Keratinocyte (primary cell): Measurements from ENCODE around the gene DUSP16. TPM values are rescaled to one million over a fixed set of nuclear protein-coding genes. Genes with fewer than 3 reads are reported as not detected.

Experiments used
- DNase-seq: peaks from one replicate; pipeline ENCODE4 v3.0.0-alpha.2; 2011; ENCODE audit warnings: low read depth, missing footprints, low spot score
- FAIRE-seq: peaks from 2 replicates; lab custom pipeline; 2011; peaks lifted over from hg19 to GRCh38; lab: Jason Lieb, UNC
- H2AFZ ChIP-seq: 2 replicates; pipeline ENCODE4 v1.6.0; 2012; ENCODE audit warnings: low read length, control low read depth, inconsistent platforms; ENCODE audit not compliant: control insufficient read depth
- H3K27ac ChIP-seq: 2 replicates; pipeline ENCODE4 v1.5.1; 2011; ENCODE audit warnings: low read length; ENCODE audit not compliant: control insufficient read depth, insufficient read depth
- H3K27me3 ChIP-seq: 3 replicates; pipeline ENCODE4 v1.6.0; 2011; ENCODE audit warnings: low read length; ENCODE audit not compliant: control insufficient read depth, insufficient read depth; ENCODE audit errors: extremely low read depth
- H3K36me3 ChIP-seq, 2 experiments: 2 replicates in 1 of 2; 3 replicates in 1 of 2; pipeline ENCODE4 v1.5.1; 2011; ENCODE audit warnings: low read length in 2 of 2, mild to moderate bottlenecking in 1 of 2; ENCODE audit not compliant: control insufficient read depth in 2 of 2, insufficient read depth in 2 of 2; ENCODE audit errors: extremely low read depth in 1 of 2
- H3K4me1 ChIP-seq: 3 replicates; pipeline ENCODE4 v1.5.1; 2011; ENCODE audit warnings: low read length; ENCODE audit not compliant: control insufficient read depth, insufficient read depth; ENCODE audit errors: extremely low read depth
- H3K4me2 ChIP-seq: 3 replicates; pipeline ENCODE4 v1.6.0; 2011; ENCODE audit warnings: low read depth, low read length; ENCODE audit not compliant: control insufficient read depth, insufficient read depth; ENCODE audit errors: extremely low read depth
- H3K4me3 ChIP-seq, 3 experiments: fragments of 200-600 bp in 1 of 3; sonication (generic) in 1 of 3; 2 replicates in 2 of 3; 3 replicates in 1 of 3; pipeline ENCODE4 v1.5.1; 2011 to 2016; ENCODE audit warnings: low read length in 3 of 3, mild to moderate bottlenecking in 3 of 3, control low read depth in 2 of 3, inconsistent platforms in 1 of 3, low read depth in 1 of 3, mixed read lengths in 1 of 3, mixed run types in 1 of 3, moderate library complexity in 1 of 3; ENCODE audit not compliant: control insufficient read depth in 2 of 3, insufficient read depth in 2 of 3; ENCODE audit errors: extremely low read depth in 1 of 3
- H3K79me2 ChIP-seq: 2 replicates; pipeline ENCODE4 v1.6.0; 2012; ENCODE audit warnings: low read length; ENCODE audit not compliant: control insufficient read depth, insufficient read depth
- H3K9ac ChIP-seq: 3 replicates; pipeline ENCODE4 v1.6.0; 2011; ENCODE audit warnings: low read length; ENCODE audit not compliant: control insufficient read depth, insufficient read depth; ENCODE audit errors: extremely low read depth
- H3K9me1 ChIP-seq: 3 replicates; pipeline ENCODE4 v1.6.0; 2011; ENCODE audit warnings: low read length; ENCODE audit not compliant: control insufficient read depth, insufficient read depth; ENCODE audit errors: extremely low read depth
- H3K9me3 ChIP-seq: 2 replicates; pipeline ENCODE4 v1.5.1; 2012; ENCODE audit warnings: low read depth, low read length; ENCODE audit not compliant: control insufficient read depth
- H4K20me1 ChIP-seq: 3 replicates; pipeline ENCODE4 v1.6.0; 2011; ENCODE audit warnings: low read length; ENCODE audit not compliant: control insufficient read depth, insufficient read depth; ENCODE audit errors: extremely low read depth
- EZH2 ChIP-seq: IDR thresholded peaks from one replicate; pipeline ENCODE4 v1.6.1; 2012; ENCODE audit warnings: inconsistent platforms, mild to moderate bottlenecking, low read length, moderate library complexity
- dilution Hi-C: fragments of 300-500 bp; cut with MboI; formaldehyde crosslinking; loops from one replicate; pipeline ENCODE4 v1.7.0; 2020; ENCODE audit warnings: low sequenced_read_pairs; ENCODE audit not compliant: extremely low pct_ligation_motif_present
- polyA plus RNA-seq, 5 experiments: library from polyadenylated mRNA; depleted of rRNA in 3 of 5; stranded (reverse) in 3 of 5; stranded (forward) in 1 of 5; unstranded in 1 of 5; fragments of >200 nt; gene quantifications; 1 replicate in 1 of 5; 2 replicates in 3 of 5; 3 replicates in 1 of 5; pipeline versions ENCODE4 v1.2.1 to v1.2.3, GENCODE V29; 2011 to 2012; ENCODE audit warnings: missing spikeins in 2 of 5, low read depth in 1 of 5, low replicate concordance in 1 of 5
- TF ChIP-seq, protein P1 (sequence below), 3 experiments: IDR thresholded peaks in 1 of 3; conservative IDR thresholded peaks in 1 of 3; optimal IDR thresholded peaks in 1 of 3; 2 replicates in 2 of 3; 3 replicates in 1 of 3; pipeline versions ENCODE3 to v1.5.1; 2011; ENCODE audit warnings: low read length in 3 of 3, mild to moderate bottlenecking in 3 of 3, moderate library complexity in 2 of 3, control low read depth in 1 of 3, inconsistent platforms in 1 of 3; ENCODE audit not compliant: insufficient read depth in 2 of 3; ENCODE audit errors: extremely low read depth in 1 of 3

The DUSP16 gene
- polyA plus RNA-seq, 1 donor (not counting 4 experiments of a cell fraction or from before 2014, with no cell fraction given) = 9.3 TPM

DNA sequence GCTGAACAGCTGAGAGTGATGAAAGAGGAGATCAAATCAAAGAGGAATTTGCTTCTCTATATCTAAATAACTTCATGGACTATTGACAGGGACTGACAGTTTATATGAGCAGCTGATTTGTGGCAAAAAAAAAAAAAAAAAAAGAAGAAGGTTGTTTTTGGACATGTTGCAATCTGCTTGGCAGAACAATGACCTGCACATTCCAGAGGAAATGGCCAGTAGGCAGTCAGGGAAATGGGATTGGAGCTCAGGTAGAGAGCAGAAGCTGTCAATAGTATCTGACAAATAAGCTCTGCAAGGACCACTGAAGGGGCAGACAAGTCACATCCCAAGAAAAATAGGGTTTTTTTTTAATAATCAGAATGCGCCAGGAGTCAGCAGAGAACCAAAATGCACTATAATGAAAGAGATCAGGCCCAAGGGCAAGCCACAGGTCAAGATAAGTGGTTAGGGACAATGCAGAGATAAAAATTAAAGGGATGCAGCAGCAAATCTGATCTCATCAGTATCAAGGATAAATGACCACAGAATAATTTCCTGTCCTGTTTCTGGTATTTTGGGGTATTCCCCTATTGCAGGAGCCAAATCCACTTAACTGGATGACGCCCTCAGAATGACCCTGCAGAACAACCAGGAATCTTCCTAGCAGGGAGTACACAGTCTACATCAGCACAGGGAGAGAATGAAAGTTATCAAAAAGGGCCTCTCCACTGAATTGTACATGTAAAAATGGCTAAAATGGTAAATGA, 22.6 kb upstream of the DUSP16 start:
- TF ChIP-seq, protein P1, sequence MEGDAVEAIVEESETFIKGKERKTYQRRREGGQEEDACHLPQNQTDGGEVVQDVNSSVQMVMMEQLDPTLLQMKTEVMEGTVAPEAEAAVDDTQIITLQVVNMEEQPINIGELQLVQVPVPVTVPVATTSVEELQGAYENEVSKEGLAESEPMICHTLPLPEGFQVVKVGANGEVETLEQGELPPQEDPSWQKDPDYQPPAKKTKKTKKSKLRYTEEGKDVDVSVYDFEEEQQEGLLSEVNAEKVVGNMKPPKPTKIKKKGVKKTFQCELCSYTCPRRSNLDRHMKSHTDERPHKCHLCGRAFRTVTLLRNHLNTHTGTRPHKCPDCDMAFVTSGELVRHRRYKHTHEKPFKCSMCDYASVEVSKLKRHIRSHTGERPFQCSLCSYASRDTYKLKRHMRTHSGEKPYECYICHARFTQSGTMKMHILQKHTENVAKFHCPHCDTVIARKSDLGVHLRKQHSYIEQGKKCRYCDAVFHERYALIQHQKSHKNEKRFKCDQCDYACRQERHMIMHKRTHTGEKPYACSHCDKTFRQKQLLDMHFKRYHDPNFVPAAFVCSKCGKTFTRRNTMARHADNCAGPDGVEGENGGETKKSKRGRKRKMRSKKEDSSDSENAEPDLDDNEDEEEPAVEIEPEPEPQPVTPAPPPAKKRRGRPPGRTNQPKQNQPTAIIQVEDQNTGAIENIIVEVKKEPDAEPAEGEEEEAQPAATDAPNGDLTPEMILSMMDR (optimal IDR thresholded peaks at IDR 0.05 in 1 of 3, IDR thresholded peaks at IDR 0.05 in 1 of 3, conservative IDR thresholded peaks at IDR 0.05 in 1 of 3; ENCODE audit: extremely low read depth in 1 of 3, insufficient read depth in 2 of 3, low read length in 3 of 3) = no peak
- no peak for TF ChIP-seq EZH2
- no peaks in the 10 kb centered on the region for H3K36me3 ChIP-seq
- H3K27ac ChIP-seq = no peak overlapping the region
- no peaks in the 10 kb centered on the region for H3K27me3 ChIP-seq
- no peaks in the 10 kb centered on the region for H3K79me2 ChIP-seq
- no peaks in the 10 kb centered on the region for H3K9me3 ChIP-seq
- no peak overlapping the region for H3K4me2 ChIP-seq
- H2AFZ ChIP-seq = no peak overlapping the region
- peaks cover 23% of the 10 kb centered on the region for H3K4me1 ChIP-seq
- H4K20me1 ChIP-seq = no peaks in the 10 kb centered on the region
- no peak for DNase-seq
- dilution Hi-C loops = no loop called here
- H3K9me1 ChIP-seq = no peaks in the 10 kb centered on the region
- H3K9ac ChIP-seq = no peak overlapping the region
- no peak for FAIRE-seq
- no peak overlapping the region for H3K4me3 ChIP-seq

DNA sequence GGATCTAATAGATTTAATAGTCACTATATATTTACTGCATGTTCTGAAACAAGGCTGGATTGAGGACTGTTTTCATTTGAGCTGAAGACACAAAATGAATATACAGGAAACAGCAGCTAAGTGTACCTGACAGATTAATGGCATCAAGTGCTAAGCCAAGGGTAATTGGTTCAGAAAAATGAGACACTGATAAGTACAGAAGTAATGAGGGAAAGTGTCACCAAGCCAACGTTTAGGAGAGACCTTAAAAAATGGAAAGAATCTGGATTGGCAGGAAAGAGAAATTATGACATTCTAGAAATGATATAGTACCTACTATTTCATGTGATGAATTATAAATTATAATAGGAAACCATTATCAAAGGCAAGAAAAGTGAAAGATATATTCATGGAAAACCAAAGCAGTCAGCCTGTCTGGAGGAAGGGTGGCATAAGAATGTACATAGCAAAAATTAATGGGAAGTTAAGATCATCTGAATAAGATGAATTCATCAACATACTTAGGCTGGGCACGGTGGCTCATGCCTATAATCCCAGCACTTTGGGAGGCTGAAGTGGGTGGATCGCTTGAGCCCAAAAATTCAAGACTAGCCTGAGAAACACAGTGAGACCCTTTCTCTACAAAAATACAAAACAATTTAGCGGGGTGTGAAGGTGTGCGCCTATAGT, 21.0 kb upstream of the DUSP16 start:
- peaks cover 23% of the 10 kb centered on the region for H3K4me1 ChIP-seq
- H2AFZ ChIP-seq = no peak overlapping the region
- H3K9me3 ChIP-seq = no peaks in the 10 kb centered on the region
- H4K20me1 ChIP-seq = no peaks in the 10 kb centered on the region
- no peak overlapping the region for H3K4me2 ChIP-seq
- no peak overlapping the region for H3K4me3 ChIP-seq
- no peak overlapping the region for H3K27ac ChIP-seq
- TF ChIP-seq, protein P1 (optimal IDR thresholded peaks at IDR 0.05 in 1 of 3, IDR thresholded peaks at IDR 0.05 in 1 of 3, conservative IDR thresholded peaks at IDR 0.05 in 1 of 3; ENCODE audit: extremely low read depth in 1 of 3, insufficient read depth in 2 of 3, low read length in 3 of 3) = no peak
- TF ChIP-seq EZH2 = no peak
- H3K79me2 ChIP-seq = no peaks in the 10 kb centered on the region
- no peaks in the 10 kb centered on the region for H3K27me3 ChIP-seq
- H3K36me3 ChIP-seq = no peaks in the 10 kb centered on the region
- no peaks in the 10 kb centered on the region for H3K9me1 ChIP-seq
- dilution Hi-C loops = no loop called here
- H3K9ac ChIP-seq = no peak overlapping the region
- FAIRE-seq (no peak), DNase-seq (no peak)
